OCI-LY3 (cell line): ENCODE measurements around the gene NDUFS2.

Experiments
- H2AFZ ChIP-seq: fragments of 200-600, 300-600 bp; shearing (Covaris generic); 2 replicates; pipeline ENCODE4 v1.6.0; 2014; ENCODE audit warnings: antibody characterized with exemption, low read depth, low read length
- H3K27ac ChIP-seq: fragments of 200-600, 300-600 bp; sonication (generic); 2 replicates; pipeline ENCODE4 v1.5.1; 2014; ENCODE audit warnings: mild to moderate bottlenecking, low read length, moderate library complexity, mixed read lengths
- H3K27me3 ChIP-seq: fragments of 200-600, 300-600 bp; sonication (generic); 2 replicates; pipeline ENCODE4 v1.6.1; 2014; ENCODE audit warnings: low read depth, low read length, mixed read lengths
- H3K36me3 ChIP-seq: fragments of 200-600, 300-600 bp; sonication (generic); replicated peaks from 2 replicates; pipeline ENCODE3; 2014; ENCODE audit warnings: low read depth, low read length, mixed read lengths
- H3K4me1 ChIP-seq: fragments of 300-600, 200-600 bp; sonication (generic); 2 replicates; pipeline ENCODE4 v1.6.1; 2014; ENCODE audit warnings: low read length, mixed read lengths
- H3K4me2 ChIP-seq: fragments of 200-600, 300-600 bp; sonication (generic); 2 replicates; pipeline ENCODE4 v1.6.1; 2014; ENCODE audit warnings: low read length, mixed read lengths
- H3K4me3 ChIP-seq: fragments of 300-600, 200-600 bp; sonication (generic); 2 replicates; pipeline ENCODE4 v1.5.1; 2014; ENCODE audit warnings: antibody characterized with exemption, mild to moderate bottlenecking, low read length, moderate library complexity
- H3K79me2 ChIP-seq: fragments of 300-600, 200-600 bp; shearing (Covaris generic); 2 replicates; pipeline ENCODE4 v1.6.1; 2014; ENCODE audit warnings: mild to moderate bottlenecking, low read length, mixed read lengths
- H3K9ac ChIP-seq: fragments of 300-600, 200-600 bp; shearing (Covaris generic); 2 replicates; pipeline ENCODE4 v1.6.0; 2014; ENCODE audit warnings: mild to moderate bottlenecking, low read length, moderate library complexity
- H3K9me3 ChIP-seq: fragments of 200-600, 300-600 bp; shearing (Covaris generic); 2 replicates; pipeline ENCODE4 v1.6.1; 2014; ENCODE audit warnings: low read length, mixed read lengths; ENCODE audit not compliant: insufficient read depth
- H4K20me1 ChIP-seq: fragments of 200-600, 300-600 bp; sonication (generic); 2 replicates; pipeline ENCODE4 v1.6.1; 2016; ENCODE audit warnings: low read length, mixed read lengths; ENCODE audit not compliant: insufficient read depth
- EZH2phosphoT487 ChIP-seq: fragments of 200-600 bp; shearing (Covaris generic); IDR thresholded peaks from 2 replicates; pipeline ENCODE4 v1.6.1; 2018; ENCODE audit warnings: antibody characterized with exemption, mixed run types, low read depth
- TF ChIP-seq, protein P1 (sequence below): fragments of 200-600, 300-600 bp; sonication (generic); IDR thresholded peaks from 2 replicates; pipeline ENCODE4 v1.5.1; 2014; ENCODE audit warnings: antibody characterized with exemption, low read length, low read depth

The NDUFS2 gene

GRCh38 chr1:161168906-161169305, 33.3 kb upstream of the NDUFS2 start:
- TF ChIP-seq, protein P1, sequence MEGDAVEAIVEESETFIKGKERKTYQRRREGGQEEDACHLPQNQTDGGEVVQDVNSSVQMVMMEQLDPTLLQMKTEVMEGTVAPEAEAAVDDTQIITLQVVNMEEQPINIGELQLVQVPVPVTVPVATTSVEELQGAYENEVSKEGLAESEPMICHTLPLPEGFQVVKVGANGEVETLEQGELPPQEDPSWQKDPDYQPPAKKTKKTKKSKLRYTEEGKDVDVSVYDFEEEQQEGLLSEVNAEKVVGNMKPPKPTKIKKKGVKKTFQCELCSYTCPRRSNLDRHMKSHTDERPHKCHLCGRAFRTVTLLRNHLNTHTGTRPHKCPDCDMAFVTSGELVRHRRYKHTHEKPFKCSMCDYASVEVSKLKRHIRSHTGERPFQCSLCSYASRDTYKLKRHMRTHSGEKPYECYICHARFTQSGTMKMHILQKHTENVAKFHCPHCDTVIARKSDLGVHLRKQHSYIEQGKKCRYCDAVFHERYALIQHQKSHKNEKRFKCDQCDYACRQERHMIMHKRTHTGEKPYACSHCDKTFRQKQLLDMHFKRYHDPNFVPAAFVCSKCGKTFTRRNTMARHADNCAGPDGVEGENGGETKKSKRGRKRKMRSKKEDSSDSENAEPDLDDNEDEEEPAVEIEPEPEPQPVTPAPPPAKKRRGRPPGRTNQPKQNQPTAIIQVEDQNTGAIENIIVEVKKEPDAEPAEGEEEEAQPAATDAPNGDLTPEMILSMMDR, result no peak
- no peak for TF ChIP-seq EZH2phosphoT487

GRCh38 chr1:161171191-161171590, 31.0 kb upstream of the NDUFS2 start:
- peaks cover 55% of the 10 kb centered on the region for H3K36me3 ChIP-seq
- H3K4me1 ChIP-seq, result peaks cover 13% of the 10 kb centered on the region
- H3K4me3 ChIP-seq, result no peak overlapping the region
- H3K27me3 ChIP-seq, result no peaks in the 10 kb centered on the region
- H3K9ac ChIP-seq, result no peak overlapping the region
- TF ChIP-seq, protein P1, result peak; percentile 28
- no peak for TF ChIP-seq EZH2phosphoT487
- H4K20me1 ChIP-seq, result no peaks in the 10 kb centered on the region
- H3K9me3 ChIP-seq, result no peaks in the 10 kb centered on the region
- peaks cover 4% of the 10 kb centered on the region for H3K79me2 ChIP-seq
- H2AFZ ChIP-seq, result no peak overlapping the region
- no peak overlapping the region for H3K27ac ChIP-seq
- H3K4me2 ChIP-seq, result no peak overlapping the region

More at GRCh38 chr1:161168906-161169305, 33.3 kb upstream of the NDUFS2 start:
- H3K79me2 ChIP-seq, result no peaks in the 10 kb centered on the region
- no peak overlapping the region for H3K9ac ChIP-seq
- H2AFZ ChIP-seq, result no peak overlapping the region
- peaks cover 15% of the 10 kb centered on the region for H3K4me1 ChIP-seq
- H3K4me3 ChIP-seq, result no peak overlapping the region
- H3K27ac ChIP-seq, result no peak overlapping the region
- H4K20me1 ChIP-seq, result no peaks in the 10 kb centered on the region
- H3K4me2 ChIP-seq, result no peak overlapping the region
- H3K9me3 ChIP-seq, result no peaks in the 10 kb centered on the region
- H3K36me3 ChIP-seq, result peaks cover 50% of the 10 kb centered on the region
- no peaks in the 10 kb centered on the region for H3K27me3 ChIP-seq

GRCh38 chr1:161171696-161172095, 30.5 kb upstream of the NDUFS2 start:
- no peaks in the 10 kb centered on the region for H4K20me1 ChIP-seq
- peaks cover 18% of the 10 kb centered on the region for H3K4me1 ChIP-seq
- H3K9me3 ChIP-seq, result no peaks in the 10 kb centered on the region
- H3K27ac ChIP-seq, result no peak overlapping the region
- TF ChIP-seq, protein P1, result no peak
- TF ChIP-seq EZH2phosphoT487, result no peak
- H3K4me2 ChIP-seq, result no peak overlapping the region
- H3K27me3 ChIP-seq, result no peaks in the 10 kb centered on the region
- peaks cover 9% of the 10 kb centered on the region for H3K79me2 ChIP-seq
- no peak overlapping the region for H2AFZ ChIP-seq
- peaks cover 55% of the 10 kb centered on the region for H3K36me3 ChIP-seq
- H3K9ac ChIP-seq, result no peak overlapping the region
- no peak overlapping the region for H3K4me3 ChIP-seq

DNA sequence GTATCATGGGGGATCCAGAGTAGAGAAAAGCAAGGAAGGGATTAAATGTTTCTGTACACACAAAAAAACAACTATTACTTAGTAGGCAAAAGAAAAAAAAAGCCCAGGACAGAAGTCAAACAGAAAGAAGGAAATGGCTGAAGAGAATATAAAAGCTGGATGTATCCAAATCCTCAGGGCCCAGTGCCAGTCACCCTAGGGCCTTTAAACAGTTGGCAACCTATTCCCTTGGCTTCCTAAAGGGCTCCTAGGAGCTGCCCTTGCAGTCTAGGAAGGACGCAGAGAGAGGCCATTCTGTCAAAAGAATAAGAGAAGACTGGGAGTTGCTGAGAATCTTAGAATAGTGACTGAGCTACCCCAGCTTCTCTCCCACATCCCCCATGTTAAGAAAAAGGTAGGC, 29.8 kb upstream of the NDUFS2 start:
- Histone ChIP-seq H3K27ac (no peak overlapping the region), H3K36me3 (peaks cover 55% of the 10 kb centered on the region)
- TF ChIP-seq, protein P1, result no peak
- no peak for TF ChIP-seq EZH2phosphoT487

More for the DNA sequence above, 29.8 kb upstream of the NDUFS2 start:
- H3K4me3 ChIP-seq, result no peak overlapping the region
- no peak overlapping the region for H3K4me2 ChIP-seq
- H3K4me1 ChIP-seq, result peaks cover 13% of the 10 kb centered on the region
- H4K20me1 ChIP-seq, result no peaks in the 10 kb centered on the region
- no peaks in the 10 kb centered on the region for H3K27me3 ChIP-seq
- H3K9me3 ChIP-seq, result no peaks in the 10 kb centered on the region
- no peak overlapping the region for H3K9ac ChIP-seq
- no peak overlapping the region for H2AFZ ChIP-seq
- peaks cover 15% of the 10 kb centered on the region for H3K79me2 ChIP-seq
